Activated CD4-positive, alpha-beta T cell treated with anti-CD3 and anti-CD28 coated beads, Interleukin-2, amount 50 U/mL, for 4 hours (primary cell): ENCODE measurements around the gene PDIK1L.
A peak's percentile ranks its signal among the peaks of the same experiment; 100 is the strongest.

Experiments used
- DNase-seq, 2 experiments: peaks; one replicate each; pipeline ENCODE4 v3.0.0-alpha.2; 2020

Gene PDIK1L

DNA sequence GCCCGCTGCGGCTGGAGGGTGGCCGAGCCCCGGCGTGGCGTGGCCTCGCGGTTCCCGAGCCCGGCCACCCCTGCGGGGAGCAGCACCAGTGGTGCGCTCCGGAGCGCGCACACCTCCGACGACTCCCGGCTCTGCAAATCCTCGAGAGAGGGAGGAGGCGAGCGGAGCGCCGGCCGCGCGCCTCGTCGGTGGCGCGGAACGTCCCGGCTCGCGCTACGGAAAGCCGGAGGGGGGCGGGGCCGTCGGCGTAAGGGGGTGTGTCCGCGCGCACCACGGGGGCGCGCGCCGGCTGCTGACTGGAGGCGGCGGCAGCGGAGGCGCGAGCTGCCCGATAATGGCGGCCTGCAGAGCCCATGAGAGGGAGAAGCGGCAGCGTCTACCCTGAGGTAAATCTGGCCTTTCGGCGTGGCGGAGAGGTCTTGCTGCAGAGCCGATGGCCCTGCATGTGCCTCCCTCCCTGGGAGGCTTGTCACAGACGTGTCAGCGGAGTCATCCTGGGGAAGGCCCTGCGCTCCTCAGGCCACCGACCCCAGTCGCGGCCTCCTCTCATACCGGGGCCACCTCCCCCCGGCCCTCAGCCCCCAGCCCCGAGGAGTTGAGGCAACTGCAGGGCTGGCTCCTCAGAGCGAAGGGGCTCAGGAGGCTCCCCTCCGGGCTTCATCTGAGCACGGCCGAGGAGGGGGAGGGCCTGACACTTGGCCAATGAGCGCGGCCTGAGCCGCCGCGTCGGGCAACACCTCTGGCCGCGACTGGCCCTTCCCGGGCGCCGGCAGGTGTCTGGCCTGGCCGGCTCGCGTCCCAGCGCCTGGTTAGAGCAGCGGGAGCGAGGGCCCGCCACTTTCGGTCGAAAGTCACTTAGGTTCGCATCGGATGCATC is at the start of gene PDIK1L:
Gene PDIK1L, plus strand, starts transcription at position 295 of the 877 bp plus-strand sequence. CDS start 2,485 bp downstream, outside the sequence.
- peak; percentile 91 for DNase-seq

DNA sequence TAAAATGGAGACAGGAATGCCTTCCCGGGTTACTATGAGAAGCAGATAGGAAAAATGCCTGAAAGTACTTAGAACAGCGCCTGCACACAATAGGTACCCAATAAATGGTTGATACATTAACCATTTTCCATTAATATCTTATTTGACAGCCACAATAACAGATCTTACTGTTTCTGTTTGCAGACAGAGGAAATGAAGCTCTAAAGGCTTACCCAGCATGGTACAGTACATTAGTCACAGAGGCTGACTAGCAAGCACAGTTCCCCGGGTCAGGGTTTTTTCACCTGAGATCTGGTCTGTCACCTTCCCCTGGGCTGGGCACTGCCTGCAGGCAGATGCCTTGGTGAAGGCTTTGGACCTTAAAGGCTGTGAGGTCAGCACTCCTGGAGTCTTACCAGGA is 47.1 kb upstream of the PDIK1L start:
- no peak for DNase-seq

DNA sequence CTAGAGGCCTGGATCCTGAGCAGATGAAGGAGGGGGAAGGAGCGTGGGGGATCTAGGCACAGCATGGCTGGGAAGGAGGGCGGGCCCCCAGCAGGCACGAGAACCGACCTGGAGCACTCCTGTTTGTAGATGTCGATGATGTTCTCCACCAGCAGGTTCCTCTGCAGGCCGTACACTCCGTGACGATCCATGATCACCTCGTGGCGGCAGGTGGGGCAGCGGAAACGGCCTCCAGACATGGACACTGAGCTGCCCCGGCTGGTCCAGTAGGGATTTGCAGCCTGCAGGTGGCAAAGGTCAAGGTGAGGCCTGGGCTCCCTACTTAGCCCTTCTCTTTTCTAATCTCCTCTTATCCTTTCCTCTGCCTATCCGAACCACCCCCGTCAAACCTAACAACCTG is 45.5 kb upstream of the PDIK1L start:
- no peak for DNase-seq

DNA sequence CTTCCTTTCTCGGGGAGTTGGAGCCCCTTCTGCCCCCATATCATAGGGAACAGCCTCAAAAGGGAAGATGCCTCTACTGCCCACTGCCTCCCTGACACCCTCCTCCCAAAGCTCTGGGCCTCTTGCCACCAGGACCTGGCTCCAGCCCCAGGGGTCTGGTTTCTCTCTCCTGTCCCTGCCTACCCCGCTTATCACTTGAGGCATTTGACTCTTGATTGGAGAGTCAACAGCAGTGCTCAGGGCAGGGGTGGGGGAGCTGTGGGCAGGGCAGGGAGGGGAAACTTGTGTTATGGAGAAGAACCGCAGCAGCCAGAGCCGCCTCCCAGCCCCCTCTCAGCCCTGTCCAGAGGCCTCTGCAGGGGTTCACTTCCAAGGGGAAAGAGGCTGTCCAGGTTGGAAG is 44.8 kb upstream of the PDIK1L start:
- DNase-seq, result no peak

DNA sequence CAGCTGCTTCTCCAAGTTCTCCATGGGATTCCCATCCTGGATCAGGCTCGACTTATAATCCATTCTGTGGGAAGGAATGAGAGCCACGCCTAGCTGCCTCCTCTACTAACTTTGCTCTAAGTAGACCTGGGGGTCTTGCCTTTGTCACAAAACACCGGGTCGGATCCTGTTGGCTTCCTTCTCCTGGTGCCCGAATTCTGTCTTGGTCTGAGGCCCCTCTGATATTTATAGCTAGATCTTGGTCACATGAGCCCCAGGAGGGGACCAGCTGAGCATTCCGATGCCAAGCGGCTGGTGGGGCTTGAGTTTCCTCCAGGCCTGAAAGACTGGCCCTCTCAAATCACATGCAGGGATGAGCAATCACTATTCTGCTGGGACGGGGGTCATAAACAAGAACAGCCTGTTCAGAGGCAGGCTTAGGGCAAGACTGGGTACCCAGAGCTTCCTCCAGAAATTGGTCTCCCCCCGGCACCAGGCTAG is 44.2 kb upstream of the PDIK1L start, which contains the start of gene TRIM63:
Gene TRIM63, minus strand, starts transcription at position 199 of the 480 bp plus-strand sequence. Its CDS starts 136 bp downstream, at position 63.
- no peak for DNase-seq

DNA sequence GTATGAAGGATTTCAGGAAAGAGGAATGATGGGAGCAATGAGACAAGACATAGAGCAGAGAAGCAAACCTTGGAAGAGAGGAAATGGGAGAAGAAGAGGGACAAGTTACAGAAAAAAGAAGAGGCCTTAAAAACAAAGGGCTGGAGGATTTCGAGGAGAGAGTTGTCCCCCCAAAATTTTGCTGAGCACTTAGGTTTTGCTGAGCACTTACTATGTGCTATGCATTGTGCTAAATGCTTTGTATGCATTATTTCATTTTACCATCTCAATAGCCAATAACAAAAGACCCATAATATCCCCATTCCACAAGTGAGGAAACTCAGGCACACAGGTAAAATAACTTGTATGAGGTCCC is 41.7 kb upstream of the PDIK1L start:
- DNase-seq, result no peak

DNA sequence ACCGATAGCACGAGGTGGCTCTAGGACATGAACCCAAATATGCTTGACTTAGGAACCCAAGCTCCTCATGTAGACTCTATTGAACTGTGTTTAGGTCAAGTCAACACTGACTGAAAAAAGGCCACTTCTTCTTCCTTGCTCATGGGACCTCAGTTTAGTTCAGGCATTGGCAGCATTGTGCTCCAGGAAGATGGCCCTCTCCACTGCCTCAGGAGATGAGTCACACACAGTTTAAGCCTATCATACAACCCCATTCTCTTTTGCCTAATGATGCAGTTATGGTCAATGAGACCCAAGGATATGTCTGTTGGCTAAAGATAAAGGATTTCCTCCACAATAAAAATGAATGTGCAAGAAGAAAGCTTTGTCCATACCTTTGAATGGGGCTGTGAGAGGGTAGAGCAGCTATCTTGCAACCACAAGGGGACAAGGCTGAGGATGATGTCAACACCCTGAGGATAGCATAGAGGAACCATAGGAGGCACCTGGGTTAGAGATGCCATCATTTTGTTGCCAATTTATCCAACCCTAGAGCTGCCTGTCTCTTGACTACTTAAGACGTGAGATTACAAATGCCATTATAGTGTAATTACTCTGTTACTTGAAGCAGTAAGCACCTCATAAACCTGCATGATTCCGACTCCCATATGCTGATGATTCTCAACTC is 41.2 kb upstream of the PDIK1L start:
- DNase-seq, result no peak

DNA sequence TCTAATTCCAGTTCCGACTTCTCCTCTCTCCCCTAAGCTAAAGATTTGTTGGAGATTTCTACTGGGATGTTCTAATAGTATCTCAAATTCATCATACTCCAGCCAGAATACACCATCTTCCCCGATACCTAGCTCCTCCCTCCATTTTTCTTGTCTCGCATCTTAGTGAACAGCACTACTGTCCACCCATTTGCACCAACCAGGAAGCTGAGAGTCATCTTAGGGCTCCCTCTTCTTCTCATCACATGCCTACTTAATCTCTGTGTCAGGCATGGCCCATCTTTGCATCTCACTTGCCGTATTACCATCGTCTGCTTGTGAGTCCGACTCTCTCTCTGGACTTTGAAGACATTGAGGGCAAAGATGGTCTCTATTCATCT is 40.7 kb upstream of the PDIK1L start:
- no peak for DNase-seq

DNA sequence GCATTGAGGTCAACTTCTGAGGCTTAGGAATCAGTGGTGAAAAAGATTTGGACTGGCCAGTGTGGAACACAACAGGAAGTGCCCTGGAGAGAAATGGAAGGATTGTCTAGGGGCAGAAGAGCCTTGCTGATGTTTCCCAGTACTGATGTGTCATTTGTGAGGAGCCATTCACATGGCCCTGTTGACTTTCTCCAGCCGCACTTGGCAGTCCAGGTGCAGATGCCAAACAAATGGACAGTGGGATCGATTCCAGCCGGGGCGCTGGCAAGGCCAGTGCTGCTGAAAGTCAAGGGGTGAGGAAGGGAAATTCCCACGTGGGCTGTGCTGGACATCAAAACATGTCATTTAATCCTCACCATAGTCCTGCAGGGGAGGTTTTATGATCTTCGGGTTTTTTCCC is 39.3 kb upstream of the PDIK1L start:
- no peak for DNase-seq

DNA sequence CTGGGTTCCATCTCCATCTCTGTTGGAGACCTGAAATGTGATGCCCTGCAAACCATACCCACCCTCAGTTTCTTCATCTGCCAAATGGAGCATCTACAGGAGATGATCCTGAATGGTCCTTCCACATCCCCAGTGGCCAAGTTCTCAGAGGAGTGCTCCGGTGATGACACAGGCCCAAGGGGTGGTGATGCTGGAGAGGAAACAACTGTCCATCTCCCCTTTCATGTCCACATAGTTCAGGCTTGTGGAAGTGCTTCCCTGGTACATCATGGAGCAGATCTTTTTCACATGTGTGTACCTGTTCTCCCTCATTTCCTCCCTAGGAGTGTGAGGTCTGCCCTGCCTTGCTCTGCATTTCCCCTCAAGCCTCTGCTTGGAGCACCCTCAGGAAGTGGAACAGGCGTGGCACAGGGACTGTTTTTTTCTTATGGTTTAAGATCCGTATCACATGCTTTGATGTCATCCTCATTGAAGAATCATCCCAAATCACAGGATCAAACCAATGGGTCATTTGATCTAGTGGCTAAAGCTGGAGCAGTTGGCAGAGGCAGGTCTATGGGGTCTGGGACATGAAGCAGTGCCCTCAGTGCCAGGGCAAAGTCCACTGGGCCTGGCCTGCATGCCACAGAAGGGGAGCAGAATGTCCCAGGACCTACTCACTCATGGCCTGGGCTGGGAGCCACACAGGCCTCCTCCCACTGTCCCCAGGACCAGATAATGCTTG is 36.0 kb upstream of the PDIK1L start:
- no peak for DNase-seq

DNA sequence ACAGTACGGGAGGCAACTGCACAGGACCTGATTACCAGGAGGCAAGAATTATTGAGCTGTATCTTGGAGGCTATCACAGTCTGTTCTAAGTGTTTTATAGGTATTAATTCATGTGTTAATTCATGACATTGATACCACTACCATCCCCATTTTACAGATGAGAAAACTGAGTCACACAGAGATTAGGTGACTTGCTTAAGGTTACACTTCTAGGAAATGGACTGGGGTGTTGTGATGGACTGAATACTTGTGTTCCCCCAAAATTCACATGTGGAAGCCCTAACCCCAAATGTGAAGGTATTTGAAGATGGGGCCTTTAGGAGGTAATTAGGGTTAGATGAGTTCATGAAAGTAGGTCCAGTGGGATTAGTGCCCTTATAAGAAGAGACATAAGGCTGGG is 34.1 kb upstream of the PDIK1L start:
- DNase-seq, result no peak

DNA sequence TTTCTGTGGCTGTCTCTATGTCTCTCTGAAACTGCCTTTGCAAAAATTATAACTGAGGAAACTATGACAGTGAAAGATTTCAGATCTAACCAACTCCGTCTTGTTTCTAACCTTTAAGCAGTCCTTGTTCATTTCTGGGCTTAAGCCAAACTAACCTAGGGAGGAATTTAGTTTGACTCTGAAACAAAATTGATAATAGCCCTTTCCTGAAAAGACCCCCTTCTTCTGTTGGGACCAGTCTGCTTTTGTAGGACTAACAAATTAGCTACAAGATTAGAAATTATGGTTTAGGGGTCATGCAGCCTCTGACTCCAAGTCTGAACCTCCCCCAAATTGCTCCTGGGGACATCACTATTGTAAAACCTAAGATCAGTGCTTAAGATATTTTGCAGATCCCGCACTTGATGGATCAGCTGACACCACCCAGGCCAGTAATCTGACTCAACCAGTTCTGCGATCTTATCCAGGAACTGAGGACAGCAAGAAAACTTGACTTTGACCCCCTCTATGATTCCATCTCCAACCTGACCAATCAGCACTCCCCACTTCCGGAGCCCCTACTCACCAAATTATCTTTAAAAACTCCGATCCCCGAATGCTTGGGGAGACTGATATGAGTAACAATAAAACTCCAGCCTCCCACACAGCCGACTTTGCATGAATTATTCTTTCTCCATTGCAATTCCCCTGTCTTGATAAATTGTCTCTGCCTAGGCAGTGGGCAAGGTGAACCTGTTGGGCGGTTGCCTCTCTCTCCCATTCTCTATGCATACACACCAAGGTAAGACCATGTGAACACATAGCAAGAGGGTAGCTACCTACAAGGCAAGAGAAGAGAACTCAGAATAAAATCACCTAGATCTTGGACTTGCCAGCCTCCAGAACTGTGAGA is 33.1 kb upstream of the PDIK1L start:
- DNase-seq, result no peak

DNA sequence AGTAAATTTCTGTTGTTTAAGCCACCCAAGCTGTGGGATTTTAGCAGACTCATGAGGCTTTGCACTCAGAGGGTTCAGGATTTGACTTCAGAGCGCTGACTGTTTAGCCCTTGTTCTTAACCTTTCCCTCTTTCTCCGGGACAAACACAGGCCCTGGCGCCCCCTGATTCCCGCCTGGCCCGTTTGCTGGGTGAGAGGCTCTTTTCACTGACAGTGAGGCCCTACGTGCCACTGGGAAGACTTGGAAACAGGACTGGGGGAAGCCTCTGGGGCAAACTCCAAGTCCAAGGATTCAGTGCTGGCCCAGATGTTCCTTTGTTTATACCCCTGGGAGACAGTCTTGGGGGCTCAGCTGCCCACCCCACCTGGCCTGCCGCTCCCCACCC is 32.5 kb upstream of the PDIK1L start:
- DNase-seq, result no peak

DNA sequence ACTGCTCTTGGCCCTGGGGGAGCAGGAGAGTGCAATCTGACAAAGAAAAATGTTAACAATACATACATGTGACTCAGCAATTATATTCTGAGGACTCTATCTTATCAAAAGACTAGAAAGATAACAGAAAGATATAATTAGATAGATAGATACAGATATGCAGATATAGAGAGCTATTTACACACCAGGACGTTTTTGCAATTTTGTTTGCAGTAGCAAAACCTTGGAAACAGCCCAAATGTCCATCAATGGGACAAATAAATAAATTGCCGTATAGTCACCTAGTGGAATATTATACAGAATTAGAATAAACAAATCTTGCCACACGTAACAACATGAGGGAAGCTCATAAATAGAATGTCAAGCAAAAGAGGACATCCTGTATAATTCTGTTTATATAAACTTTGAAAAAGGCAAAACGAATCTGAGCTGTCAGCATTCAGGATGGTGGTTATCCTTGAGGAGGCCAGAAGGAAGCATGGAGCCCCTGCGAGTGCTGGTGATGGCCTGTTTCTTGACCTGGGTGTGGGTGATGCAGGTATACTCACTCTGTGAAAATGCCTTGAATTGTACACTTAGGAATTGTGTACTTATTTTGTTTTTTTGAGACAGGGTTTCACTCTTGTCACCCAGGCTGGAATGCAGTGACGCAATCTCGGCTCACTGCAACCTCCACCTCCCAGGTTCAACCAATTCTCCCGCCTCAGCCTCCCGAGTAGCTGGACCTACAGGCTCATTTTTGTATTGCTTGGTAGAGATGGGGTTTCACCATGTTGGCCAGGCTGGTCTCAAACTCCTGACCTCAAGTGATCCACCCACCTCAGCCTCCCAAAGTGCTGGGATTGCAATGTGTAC is 31.4 kb upstream of the PDIK1L start:
- DNase-seq, result no peak

DNA sequence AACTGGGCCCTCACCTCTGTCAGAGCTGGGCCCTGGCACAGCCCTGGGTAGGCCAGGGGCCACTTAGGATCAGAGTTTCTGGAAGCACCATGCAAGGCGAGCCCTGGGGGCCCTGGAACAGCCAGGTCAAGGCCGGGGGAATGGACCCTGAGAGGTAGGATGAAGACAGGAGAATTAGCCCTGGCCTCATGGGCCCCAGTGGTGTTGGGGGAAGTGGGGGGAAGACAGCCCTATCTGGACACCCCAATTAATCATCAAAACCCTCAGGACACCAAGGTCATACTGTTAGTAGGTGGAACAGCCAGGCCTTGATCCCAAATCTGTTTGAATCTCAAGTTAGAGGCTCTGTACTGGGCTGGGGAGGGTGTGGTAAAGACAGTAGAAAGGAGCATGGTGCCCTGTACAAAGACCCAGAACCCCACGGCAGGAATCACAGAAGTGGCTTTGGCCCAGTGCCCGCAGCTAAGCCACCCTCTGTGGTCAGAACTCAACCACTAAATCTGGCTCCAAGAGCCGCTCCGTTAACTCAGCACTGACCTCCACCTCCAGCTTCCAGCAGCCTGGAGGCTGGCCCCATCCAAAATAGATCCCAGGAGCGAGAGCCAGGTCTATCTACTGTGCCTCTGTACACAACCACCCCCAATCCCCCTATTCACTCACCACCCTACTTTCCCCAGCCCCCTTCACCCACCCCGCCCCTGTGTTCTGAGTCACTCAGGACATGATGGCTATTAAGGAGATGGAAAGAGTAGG is 30.2 kb upstream of the PDIK1L start:
- DNase-seq, result no peak

DNA sequence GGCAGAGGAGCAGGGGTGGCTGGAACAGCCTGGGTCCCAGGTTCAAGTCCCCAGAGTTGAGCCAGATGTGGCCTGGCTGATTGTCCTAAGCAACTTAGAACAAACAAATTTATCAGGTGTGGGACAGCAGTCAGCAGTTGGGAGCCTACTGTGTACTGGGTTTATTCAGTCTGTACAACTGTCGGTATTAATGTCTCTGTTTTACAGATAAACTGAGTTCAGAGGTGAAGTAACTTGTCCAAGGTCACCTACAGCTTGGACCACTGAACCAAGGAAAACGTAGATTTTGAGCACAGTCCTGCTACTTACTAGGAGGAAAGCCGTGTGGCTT is 29.6 kb upstream of the PDIK1L start:
- no peak for DNase-seq

DNA sequence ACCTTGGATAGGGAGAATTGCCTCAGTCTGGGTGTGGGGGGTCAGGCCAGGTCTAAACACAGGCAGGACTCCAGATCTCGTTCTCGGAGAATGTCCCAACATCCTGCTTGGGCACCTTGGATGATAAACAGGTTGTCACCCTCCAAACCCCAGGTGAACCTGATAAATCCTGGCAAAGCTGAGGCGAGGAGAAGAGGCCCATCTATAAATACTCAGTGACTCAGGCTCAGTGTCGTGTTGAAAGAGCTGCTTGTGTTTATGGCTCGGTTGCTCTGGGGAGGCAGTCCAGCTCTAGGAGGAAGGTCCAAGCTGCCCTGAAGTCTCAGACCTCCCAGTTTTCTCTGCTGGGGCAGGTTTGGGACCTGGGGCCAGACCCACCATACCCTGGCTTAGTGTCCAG is 28.4 kb upstream of the PDIK1L start:
- no peak for DNase-seq

DNA sequence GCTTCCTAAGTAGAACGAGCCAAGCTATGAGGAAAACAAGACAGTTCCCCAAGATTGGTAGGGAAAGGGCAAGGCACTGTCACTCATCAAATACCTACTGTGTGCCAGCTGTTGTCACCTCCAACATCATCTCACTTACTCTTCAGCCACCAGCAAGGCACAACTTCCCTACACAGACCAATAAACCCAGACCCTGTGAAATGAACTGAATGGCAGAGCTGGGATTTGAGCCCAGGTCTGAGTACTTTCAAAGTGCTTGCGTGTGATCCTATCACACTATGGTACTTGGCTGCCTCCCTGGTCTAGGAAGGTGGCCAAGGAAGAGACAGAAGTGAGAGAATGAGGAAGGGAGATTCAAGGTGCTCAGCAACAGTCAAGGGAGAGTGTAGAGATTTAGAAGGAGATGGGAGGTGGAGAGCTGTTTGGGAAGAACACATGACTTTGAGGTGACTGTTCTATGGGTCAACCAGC is 27.5 kb upstream of the PDIK1L start:
- DNase-seq, result no peak

DNA sequence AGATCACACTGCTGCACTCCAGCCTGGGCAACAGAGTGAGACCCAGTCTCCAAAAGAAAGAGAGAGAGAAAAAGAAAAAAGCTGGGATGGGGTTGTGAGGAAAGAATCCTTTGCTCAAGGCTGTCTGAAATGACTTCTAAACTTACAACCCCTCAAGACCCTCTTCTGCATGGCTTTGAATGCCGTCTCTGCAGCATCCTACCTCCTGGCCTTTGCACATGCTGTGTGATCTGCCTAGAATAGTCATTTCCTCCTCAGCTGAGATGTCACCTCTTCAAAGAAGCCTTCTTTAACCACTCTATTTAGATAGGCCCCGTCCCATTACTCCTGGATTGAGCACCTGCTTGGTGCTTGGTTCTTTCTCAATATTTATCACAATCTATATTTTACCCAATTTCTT is 26.8 kb upstream of the PDIK1L start:
- no peak for DNase-seq

DNA sequence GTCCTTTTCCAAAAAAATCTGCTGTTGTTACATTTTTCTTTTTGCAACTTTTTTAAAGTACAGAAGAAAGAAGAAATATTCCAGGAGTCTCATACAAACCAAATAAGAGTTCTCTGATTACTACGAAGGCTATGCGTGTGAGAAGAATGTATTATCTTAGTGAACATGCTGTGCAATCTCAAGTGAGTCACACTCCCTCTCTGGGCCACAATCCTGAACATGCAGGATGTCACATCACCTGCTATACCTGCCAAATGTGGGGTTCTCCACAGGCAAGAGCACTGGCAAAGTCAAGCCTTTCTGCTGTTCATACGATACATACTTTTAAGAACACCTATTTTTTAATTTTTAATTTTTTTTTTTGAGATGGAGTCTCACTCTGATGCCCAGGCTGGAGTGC is 22.5 kb upstream of the PDIK1L start:
- no peak for DNase-seq

DNA sequence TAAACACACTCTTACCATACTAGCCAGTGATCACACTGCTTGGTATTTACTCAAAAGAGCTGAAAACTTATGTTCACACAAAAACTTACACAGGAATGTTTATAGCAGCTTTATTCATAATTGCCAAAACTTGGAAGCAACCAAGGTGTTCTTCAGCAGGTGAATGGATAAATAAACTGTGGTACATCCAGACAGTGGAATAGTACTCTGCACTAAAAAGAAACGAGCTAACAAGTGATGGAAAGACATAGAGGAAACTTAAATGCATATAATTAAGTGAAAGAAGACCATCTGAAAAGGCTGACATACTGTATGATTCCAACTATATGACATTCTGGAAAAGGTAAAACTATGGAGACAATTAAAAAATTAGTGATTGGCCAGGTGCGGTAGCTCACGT is 20.7 kb upstream of the PDIK1L start:
- no peak for DNase-seq
